Activated CD4-positive, alpha-beta T cell treated with anti-CD3 and anti-CD28 coated beads, Interleukin-2, Interleukin-4, amounts not matched to agents 100 ng/mL and 50 ng/mL, durations not matched to agents 16 hours and 8 hours (primary cell): ENCODE measurements around the gene ANKRD2.

Source experiments
- DNase-seq: peaks from one replicate; pipeline ENCODE4 v3.0.0-alpha.2; 2020; ENCODE audit warnings: low spot score

ANKRD2 gene

GRCh38 chr10:97596101-97597082 lies 23.8 kb downstream of the ANKRD2 start:
- DNase-seq = no peak

GRCh38 chr10:97597778-97598177 lies 25.2 kb downstream of the ANKRD2 start:
- DNase-seq = no peak

GRCh38 chr10:97598407-97599271 lies 26.1 kb downstream of the ANKRD2 start:
- DNase-seq = no peak

GRCh38 chr10:97599272-97599619 lies 26.7 kb downstream of the ANKRD2 start:
- DNase-seq = no peak

- DNase-seq = no peak
Observed at GRCh38 chr10:97600616-97601015, 28.0 kb downstream of the ANKRD2 start.

GRCh38 chr10:97601268-97602215 lies 29.0 kb downstream of the ANKRD2 start:
- DNase-seq = no peak

- DNase-seq = no peak
Observed at GRCh38 chr10:97607095-97607636, 34.6 kb downstream of the ANKRD2 start.

- DNase-seq = no peak
Observed at GRCh38 chr10:97608991-97609561, 36.5 kb downstream of the ANKRD2 start.

GRCh38 chr10:97611473-97611872 lies 38.9 kb downstream of the ANKRD2 start:
- no peak for DNase-seq

GRCh38 chr10:97612386-97612785 lies 39.8 kb downstream of the ANKRD2 start:
- no peak for DNase-seq

- no peak for DNase-seq
Observed at GRCh38 chr10:97618285-97618684, 45.7 kb downstream of the ANKRD2 start.

GRCh38 chr10:97618733-97619132 lies 46.2 kb downstream of the ANKRD2 start:
- no peak for DNase-seq

GRCh38 chr10:97623277-97623676 lies 50.7 kb downstream of the ANKRD2 start:
- no peak for DNase-seq

- DNase-seq = no peak
Observed at GRCh38 chr10:97627731-97628130, 55.2 kb downstream of the ANKRD2 start.

- no peak for DNase-seq
Observed at GRCh38 chr10:97628228-97628627, 55.6 kb downstream of the ANKRD2 start.

GRCh38 chr10:97629289-97629688 lies 56.7 kb downstream of the ANKRD2 start:
- no peak for DNase-seq

GRCh38 chr10:97631098-97631497 lies 58.5 kb downstream of the ANKRD2 start:
- DNase-seq = no peak

- DNase-seq = peak; percentile 96
Observed at GRCh38 chr10:97632949-97633884, 60.6 kb downstream of the ANKRD2 start, which contains the start of gene MORN4. Gene MORN4 (minus strand): TSS chr10:97633500. CDS start chr10:97619653, 13,847 bp downstream.
